GM21529 (cell line): ENCODE data around the gene GALNT12.
A peak's percentile ranks its signal among the peaks of the same experiment; 100 is the strongest.

Experiments used
- ATAC-seq: cut with Tn5 transposase; IDR thresholded peaks from one replicate; pipeline ENCODE4 v1.9.1; 2021; ENCODE audit not compliant: unreplicated experiment

The GALNT12 gene

GRCh38 chr9:98830554-98830953, 23.1 kb downstream of the GALNT12 start:
- no peak for ATAC-seq

- no peak for ATAC-seq
Observed at GRCh38 chr9:98831696-98832095, 24.2 kb downstream of the GALNT12 start.

GRCh38 chr9:98832768-98833089, 25.3 kb downstream of the GALNT12 start:
- ATAC-seq: no peak

GRCh38 chr9:98833090-98833956, 25.9 kb downstream of the GALNT12 start:
- no peak for ATAC-seq

- no peak for ATAC-seq
Observed at GRCh38 chr9:98834386-98834785, 26.9 kb downstream of the GALNT12 start.

GRCh38 chr9:98836206-98836605, 28.7 kb downstream of the GALNT12 start:
- no peak for ATAC-seq

- no peak for ATAC-seq
Observed at GRCh38 chr9:98837516-98837915, 30.0 kb downstream of the GALNT12 start.

- ATAC-seq: no peak
Observed at GRCh38 chr9:98838155-98838867, 30.8 kb downstream of the GALNT12 start.

GRCh38 chr9:98838868-98839565, 31.5 kb downstream of the GALNT12 start:
- ATAC-seq: no peak

GRCh38 chr9:98839724-98840123, 32.3 kb downstream of the GALNT12 start:
- no peak for ATAC-seq

- no peak for ATAC-seq
Observed at GRCh38 chr9:98842510-98842909, 35.0 kb downstream of the GALNT12 start.

- no peak for ATAC-seq
Observed at GRCh38 chr9:98846081-98846480, 38.6 kb downstream of the GALNT12 start.

- ATAC-seq: no peak
Observed at GRCh38 chr9:98846879-98847278, 39.4 kb downstream of the GALNT12 start.

GRCh38 chr9:98848450-98849149, 41.1 kb downstream of the GALNT12 start:
- peak; percentile 90 for ATAC-seq

GRCh38 chr9:98849563-98849962, 42.1 kb downstream of the GALNT12 start:
- ATAC-seq: no peak

- ATAC-seq: no peak
Observed at GRCh38 chr9:98850851-98851729, 43.6 kb downstream of the GALNT12 start.

- no peak for ATAC-seq
Observed at GRCh38 chr9:98851730-98852459, 44.4 kb downstream of the GALNT12 start.

- no peak for ATAC-seq
Observed at GRCh38 chr9:98852460-98852734, 44.9 kb downstream of the GALNT12 start.

- no peak for ATAC-seq
Observed at GRCh38 chr9:98852961-98853360, 45.5 kb downstream of the GALNT12 start.

GRCh38 chr9:98854266-98854665, 46.8 kb downstream of the GALNT12 start:
- ATAC-seq: no peak
